Cardiac muscle cell (in vitro differentiated cells and primary cell): ENCODE measurements around the gene SOS2. TPM values are rescaled to one million over a fixed set of nuclear protein-coding genes. Genes with fewer than 3 reads are reported as not detected.

Experiments
- DNase-seq, 2 donors: peaks; one replicate each; pipeline versions ENCODE4 v3.0.0 to v3.0.0-alpha.2; 2010 to 2017; ENCODE audit warnings: low read depth in 1 of 2, low spot score in 1 of 2
- H3K27ac ChIP-seq: fragments of 200-600 bp; sonication (generic); 2 replicates; pipeline ENCODE4 v1.5.1; 2016
- H3K27me3 ChIP-seq: fragments of 200-600 bp; sonication (generic); 2 replicates; pipeline ENCODE4 v1.6.0; 2016; ENCODE audit warnings: control low read depth
- H3K36me3 ChIP-seq: fragments of 200-600 bp; sonication (generic); 2 replicates; pipeline ENCODE4 v1.5.1; 2016; ENCODE audit warnings: control low read depth
- H3K4me1 ChIP-seq: fragments of 200-600 bp; sonication (generic); 2 replicates; pipeline ENCODE4 v1.8.1; 2017; ENCODE audit warnings: low read depth, mild to moderate bottlenecking, mixed run types
- H3K4me3 ChIP-seq: fragments of 200-600 bp; sonication (generic); 2 replicates; pipeline ENCODE4 v1.5.1; 2016; ENCODE audit warnings: mild to moderate bottlenecking
- H3K9me3 ChIP-seq: fragments of 200-600 bp; sonication (generic); 2 replicates; pipeline ENCODE4 v1.5.1; 2017; ENCODE audit warnings: low read depth, mild to moderate bottlenecking, control low read depth
- polyA plus RNA-seq: library from polyadenylated mRNA; unstranded; fragments of >200 nt; fragmentation: Nextera tagmentation; extraction: Ambion mirVana; gene quantifications from 2 replicates; pipeline ENCODE4 v1.2.1, GENCODE V29; 2016
- total RNA-seq: library from RNA; depleted of rRNA; stranded (reverse); fragments of >200 nt; gene quantifications from 2 replicates; pipeline ENCODE4 v1.2.3, GENCODE V29; 2016
- TF ChIP-seq, protein P1 (sequence below): IDR thresholded peaks from 2 replicates; pipeline ENCODE4 v1.5.1; 2012; ENCODE audit warnings: low read depth, mild to moderate bottlenecking, low read length

The SOS2 gene
- total and polyA plus RNA-seq, 2 experiments from 2014 or later, result 14.3 to 15.4 TPM

DNA sequence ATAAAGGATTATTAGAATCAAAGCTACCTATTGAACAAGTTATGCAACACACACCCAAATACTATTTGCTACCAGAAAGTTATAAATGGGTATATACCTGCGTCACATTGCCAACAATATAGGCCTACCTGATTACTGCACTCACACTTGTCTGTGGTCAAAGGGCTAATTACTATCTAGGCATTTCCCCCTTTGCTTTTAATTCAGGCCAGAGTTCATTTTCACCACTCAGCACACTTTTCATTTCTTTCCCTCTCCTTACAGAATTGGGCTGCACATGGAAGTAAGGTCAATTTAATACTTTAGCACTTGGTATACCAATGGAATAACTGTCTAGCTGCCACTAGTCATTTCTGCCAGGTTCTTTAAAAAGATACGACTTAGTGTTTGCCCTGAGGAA, 1.7 kb downstream of the SOS2 start:
- DNase-seq, result no peak
- Histone ChIP-seq H3K4me3 (peak overlapping the region; percentile 57), H3K36me3 (no peaks in the 10 kb centered on the region), H3K27me3 (no peaks in the 10 kb centered on the region), H3K4me1 (peaks cover 25% of the 10 kb centered on the region), H3K27ac (peak overlapping the region; percentile 93), H3K9me3 (no peaks in the 10 kb centered on the region)
- TF ChIP-seq, protein P1, sequence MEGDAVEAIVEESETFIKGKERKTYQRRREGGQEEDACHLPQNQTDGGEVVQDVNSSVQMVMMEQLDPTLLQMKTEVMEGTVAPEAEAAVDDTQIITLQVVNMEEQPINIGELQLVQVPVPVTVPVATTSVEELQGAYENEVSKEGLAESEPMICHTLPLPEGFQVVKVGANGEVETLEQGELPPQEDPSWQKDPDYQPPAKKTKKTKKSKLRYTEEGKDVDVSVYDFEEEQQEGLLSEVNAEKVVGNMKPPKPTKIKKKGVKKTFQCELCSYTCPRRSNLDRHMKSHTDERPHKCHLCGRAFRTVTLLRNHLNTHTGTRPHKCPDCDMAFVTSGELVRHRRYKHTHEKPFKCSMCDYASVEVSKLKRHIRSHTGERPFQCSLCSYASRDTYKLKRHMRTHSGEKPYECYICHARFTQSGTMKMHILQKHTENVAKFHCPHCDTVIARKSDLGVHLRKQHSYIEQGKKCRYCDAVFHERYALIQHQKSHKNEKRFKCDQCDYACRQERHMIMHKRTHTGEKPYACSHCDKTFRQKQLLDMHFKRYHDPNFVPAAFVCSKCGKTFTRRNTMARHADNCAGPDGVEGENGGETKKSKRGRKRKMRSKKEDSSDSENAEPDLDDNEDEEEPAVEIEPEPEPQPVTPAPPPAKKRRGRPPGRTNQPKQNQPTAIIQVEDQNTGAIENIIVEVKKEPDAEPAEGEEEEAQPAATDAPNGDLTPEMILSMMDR, result no peak

DNA sequence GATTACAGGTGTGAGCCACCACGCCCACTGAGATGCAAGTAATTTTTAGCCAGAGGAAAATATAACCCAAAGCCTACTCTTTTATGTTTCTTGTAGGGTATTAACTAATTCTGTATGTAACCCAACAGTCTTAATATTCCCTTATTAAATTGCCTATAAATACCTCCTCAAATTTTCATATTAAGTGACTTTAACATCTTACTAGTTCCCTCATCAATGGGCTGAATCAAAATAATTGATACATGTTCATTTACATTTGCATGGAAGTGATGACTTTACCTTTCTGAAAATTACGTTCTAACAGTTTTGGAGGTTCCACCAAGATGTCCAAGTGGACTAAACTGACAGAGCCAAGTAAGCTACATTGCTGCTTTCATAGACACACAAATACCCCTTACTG, 3.1 kb downstream of the SOS2 start:
- DNase-seq, result no peak
- no peak overlapping the region for H3K4me3 ChIP-seq
- no peaks in the 10 kb centered on the region for H3K36me3 ChIP-seq
- no peaks in the 10 kb centered on the region for H3K27me3 ChIP-seq
- peaks cover 25% of the 10 kb centered on the region for H3K4me1 ChIP-seq
- H3K27ac ChIP-seq, result no peak overlapping the region
- TF ChIP-seq, protein P1, result no peak
- no peaks in the 10 kb centered on the region for H3K9me3 ChIP-seq

DNA sequence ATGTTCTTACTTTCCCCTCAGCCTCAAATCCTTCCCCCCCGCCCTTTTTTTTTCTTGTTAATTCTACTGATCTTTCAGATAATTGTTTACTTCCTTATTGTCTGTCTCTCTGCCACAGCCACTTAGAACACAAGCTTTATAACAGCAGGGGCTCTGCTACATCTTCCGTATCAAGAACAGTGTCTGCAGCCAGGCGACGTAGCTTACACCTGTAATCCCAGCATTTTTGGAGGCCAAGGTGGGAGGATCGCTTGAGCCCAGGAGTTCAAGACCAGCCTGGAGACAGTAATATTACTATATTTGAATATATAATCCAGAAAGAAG, 5.4 kb downstream of the SOS2 start:
- peaks cover 17% of the 10 kb centered on the region for H3K4me1 ChIP-seq
- peak overlapping the region; percentile 42 for H3K27ac ChIP-seq
- no peak overlapping the region for H3K4me3 ChIP-seq
- no peaks in the 10 kb centered on the region for H3K9me3 ChIP-seq
- TF ChIP-seq, protein P1, result no peak
- no peaks in the 10 kb centered on the region for H3K27me3 ChIP-seq
- no peaks in the 10 kb centered on the region for H3K36me3 ChIP-seq
- DNase-seq, result no peak

DNA sequence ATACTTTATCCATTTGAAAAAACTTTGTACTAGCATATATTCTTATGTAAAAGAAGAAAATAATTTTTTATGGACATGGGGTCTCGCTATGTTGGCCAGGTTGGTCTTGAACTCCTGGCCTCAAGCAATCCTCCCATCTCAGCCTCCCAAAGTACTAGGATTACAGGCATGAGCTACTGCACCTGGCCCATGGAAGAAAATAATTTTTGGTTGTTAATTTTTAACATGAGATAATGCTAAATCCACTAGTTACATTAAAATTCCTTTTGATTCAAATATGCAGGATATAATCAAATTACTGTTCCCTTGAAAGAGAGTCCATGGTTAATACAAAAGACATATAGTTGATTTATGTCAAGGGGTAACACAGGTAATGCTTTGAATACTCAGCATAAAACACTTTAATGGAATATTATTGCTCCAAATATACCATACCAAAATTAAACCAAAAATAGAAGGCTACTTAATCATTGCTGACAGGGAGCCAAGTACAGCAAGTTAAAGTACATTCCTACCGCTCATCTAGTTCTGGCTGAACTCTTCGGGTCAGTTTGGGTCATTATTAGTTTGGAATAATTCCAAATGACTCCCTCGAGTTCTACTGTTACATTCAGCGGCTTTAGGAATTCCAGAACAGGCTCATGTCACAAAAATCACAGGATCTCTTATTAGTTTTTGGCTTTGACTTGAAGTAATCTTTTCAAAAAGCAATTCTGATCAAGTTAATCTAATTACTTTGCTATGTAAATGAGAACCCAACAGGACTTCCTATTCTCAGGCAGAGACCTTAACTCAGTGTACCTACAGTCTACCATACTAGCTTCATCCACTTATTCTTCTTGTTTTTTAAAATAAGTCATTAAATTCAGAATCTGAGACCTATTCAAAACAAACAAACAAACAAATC, 6.1 kb downstream of the SOS2 start:
- Histone ChIP-seq H3K4me1 (peaks cover 17% of the 10 kb centered on the region), H3K27ac (peak overlapping the region; percentile 42)
- DNase-seq, result peak; percentile 58 to 88

DNA sequence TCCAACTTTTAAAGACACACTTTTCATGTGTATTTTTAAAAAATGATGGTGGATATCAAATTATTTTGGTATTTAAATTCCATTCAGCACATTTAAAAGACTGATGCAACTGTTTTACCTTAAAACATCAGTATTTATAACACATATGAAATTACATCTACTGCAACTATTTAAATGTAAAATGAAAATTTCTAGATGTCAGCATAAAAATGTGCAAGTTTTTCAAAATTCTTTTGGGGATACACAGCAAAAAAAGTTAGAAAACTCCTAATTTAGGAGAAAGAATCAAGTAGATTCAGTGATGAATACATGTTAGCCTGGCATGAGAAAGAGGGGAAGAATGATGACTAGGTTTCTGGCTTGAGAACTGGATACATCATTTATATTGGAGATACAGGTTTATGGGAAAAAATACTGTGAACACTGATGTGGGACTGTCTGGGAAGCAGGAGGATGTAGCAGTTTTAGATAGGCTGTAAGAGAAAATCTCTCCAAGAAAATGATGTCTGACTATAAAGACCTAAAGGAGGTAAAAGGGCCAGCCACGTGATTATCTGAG, 9.2 kb downstream of the SOS2 start:
- Histone ChIP-seq H3K4me3 (no peak overlapping the region), H3K27me3 (no peaks in the 10 kb centered on the region), H3K27ac (no peak overlapping the region), H3K4me1 (peaks cover 9% of the 10 kb centered on the region), H3K36me3 (no peaks in the 10 kb centered on the region), H3K9me3 (no peaks in the 10 kb centered on the region)
- DNase-seq, result no peak
- TF ChIP-seq, protein P1, result no peak

More for the DNA sequence above, 6.1 kb downstream of the SOS2 start:
- Histone ChIP-seq H3K9me3 (no peaks in the 10 kb centered on the region), H3K36me3 (no peaks in the 10 kb centered on the region), H3K4me3 (no peak overlapping the region), H3K27me3 (no peaks in the 10 kb centered on the region)
- TF ChIP-seq, protein P1, result no peak
